Endothelial cell of umbilical vein (primary cell): ENCODE data around the gene KCTD10.

Experiments used
- FOS ChIP-seq: IDR thresholded peaks from 2 replicates; pipeline ENCODE4 v1.6.1; 2011; ENCODE audit warnings: mild to moderate bottlenecking, low read length, moderate library complexity, borderline replicate concordance; ENCODE audit not compliant: insufficient read depth
- POLR2A ChIP-seq: IDR thresholded peaks from 2 replicates; pipeline ENCODE4 v1.6.1; 2012; ENCODE audit warnings: low read depth, mild to moderate bottlenecking, control low read depth, low read length

DNA sequence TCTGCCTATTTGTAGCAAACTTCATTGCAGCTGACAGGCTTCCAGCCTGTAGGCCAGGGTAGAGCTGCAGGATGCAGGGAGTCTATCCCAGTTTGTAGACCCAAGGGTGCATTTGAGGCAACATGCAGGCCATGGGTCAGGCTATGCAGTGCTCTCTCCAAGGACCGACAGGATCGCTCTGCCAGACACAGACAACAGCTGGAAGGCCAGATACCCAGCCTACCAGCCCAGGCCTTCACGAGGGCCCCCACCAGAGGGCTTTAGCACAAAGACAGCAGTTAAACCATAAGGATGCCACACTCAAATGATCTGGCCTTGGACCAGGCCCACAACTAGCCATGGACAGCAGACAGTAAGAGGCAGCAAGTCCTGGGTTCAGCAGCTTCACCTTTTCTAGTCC lies 10.3 kb downstream of the KCTD10 start:
- TF ChIP-seq POLR2A (no peak), FOS (no peak)
